ENCODE data around the gene NPPB. TPM values are rescaled to one million over a fixed set of nuclear protein-coding genes. Genes with fewer than 3 reads are reported as not detected.

Gene NPPB
- total and polyA plus RNA-seq, 4 experiments from 2014 or later: not detected

GRCh38 chr1:11891433-11892186, 32.9 kb upstream of the NPPB start:
- Mint-ChIP-seq H3K36me3 (no peaks in the 10 kb centered on the region), H3K27ac (no peak overlapping the region), H3K4me3 (no peak overlapping the region), H3K27me3 (peaks cover 12 to 17% of the 10 kb centered on the region in 2 donors), H3K9me3 (no peaks in the 10 kb centered on the region), H3K4me1 (no peaks in the 10 kb centered on the region)
- POLR2A ChIA-PET (ENCODE audit: partially characterized antibody): interaction anchor here (1.9 kb wide), 1 partner anchor 16 kb away, joined by 4 read pairs; no protein-coding TSS in a partner anchor
- Histone ChIP-seq H3K9me3 (ENCODE audit: control insufficient read depth in 1 of 2, low read length in 2 of 2) (no peaks in the 10 kb centered on the region), H3K4me3 (ENCODE audit: low read length in 2 of 2) (no peak overlapping the region), H3K4me1 (ENCODE audit: insufficient read depth, low read length) (peaks cover 5% of the 10 kb centered on the region), H3K27me3 (ENCODE audit: insufficient read depth, low read length) (peaks cover 7% of the 10 kb centered on the region), H3K27ac (ENCODE audit: low read depth, low read length) (no peak overlapping the region), H3K36me3 (ENCODE audit: insufficient read depth, low read length) (no peaks in the 10 kb centered on the region)
- no peak for DNase-seq
- intact Hi-C loops (cut with micrococcal nuclease): no loop called here
- CTCF ChIA-PET (ENCODE audit: partially characterized antibody): interaction anchor here (1.2 to 2.6 kb wide), 3 partner anchors 24 to 53 kb away, joined by 3 to 40 read pairs (median 5); no protein-coding TSS in a partner anchor

GRCh38 chr1:11888877-11889208, 30.1 kb upstream of the NPPB start:
- H3K4me3 ChIP-seq (ENCODE audit: low read length in 2 of 2): no peak overlapping the region
- H3K4me1 ChIP-seq (ENCODE audit: insufficient read depth, low read length): peaks cover 4% of the 10 kb centered on the region
- no peak overlapping the region for H3K27ac ChIP-seq (ENCODE audit: low read depth, low read length)
- Mint-ChIP-seq H3K9me3 (no peaks in the 10 kb centered on the region), H3K4me3 (no peak overlapping the region), H3K27ac (no peak overlapping the region), H3K4me1 (no peaks in the 10 kb centered on the region), H3K36me3 (no peaks in the 10 kb centered on the region), H3K27me3 (peaks cover 6 to 16% of the 10 kb centered on the region in 2 donors)
- H3K36me3 ChIP-seq (ENCODE audit: insufficient read depth, low read length): no peaks in the 10 kb centered on the region
- no peaks in the 10 kb centered on the region for H3K9me3 ChIP-seq (ENCODE audit: control insufficient read depth in 1 of 2, low read length in 2 of 2)
- no peaks in the 10 kb centered on the region for H3K27me3 ChIP-seq (ENCODE audit: insufficient read depth, low read length)
- intact Hi-C loops (cut with micrococcal nuclease): no loop called here
- CTCF ChIA-PET (ENCODE audit: partially characterized antibody): no interaction called here
- POLR2A ChIA-PET (ENCODE audit: partially characterized antibody): no interaction called here
- DNase-seq: no peak

GRCh38 chr1:11888206-11888876, 29.6 kb upstream of the NPPB start:
- H3K27ac Mint-ChIP-seq: no peak overlapping the region
- H3K9me3 ChIP-seq (ENCODE audit: control insufficient read depth in 1 of 2, low read length in 2 of 2): no peaks in the 10 kb centered on the region
- POLR2A ChIA-PET (ENCODE audit: partially characterized antibody): no interaction called here
- no peak overlapping the region for H3K27ac ChIP-seq (ENCODE audit: low read depth, low read length)
- H3K4me3 ChIP-seq (ENCODE audit: low read length in 2 of 2): no peak overlapping the region
- no peaks in the 10 kb centered on the region for H3K36me3 ChIP-seq (ENCODE audit: insufficient read depth, low read length)
- no peak overlapping the region for H3K4me3 Mint-ChIP-seq
- H3K27me3 ChIP-seq (ENCODE audit: insufficient read depth, low read length): no peaks in the 10 kb centered on the region
- DNase-seq: no peak
- peaks cover 6 to 12% of the 10 kb centered on the region in 2 donors for H3K27me3 Mint-ChIP-seq
- H3K4me1 ChIP-seq (ENCODE audit: insufficient read depth, low read length): no peaks in the 10 kb centered on the region
- intact Hi-C loops (cut with micrococcal nuclease): no loop called here
- H3K4me1 Mint-ChIP-seq: no peaks in the 10 kb centered on the region
- no peaks in the 10 kb centered on the region for H3K9me3 Mint-ChIP-seq
- CTCF ChIA-PET (ENCODE audit: partially characterized antibody): no interaction called here
- no peaks in the 10 kb centered on the region for H3K36me3 Mint-ChIP-seq

GRCh38 chr1:11887666-11888007, 28.9 kb upstream of the NPPB start:
- intact Hi-C loops (cut with micrococcal nuclease): no loop called here
- H3K4me3 Mint-ChIP-seq: no peak overlapping the region
- H3K36me3 Mint-ChIP-seq: no peaks in the 10 kb centered on the region
- Histone ChIP-seq H3K27me3 (ENCODE audit: insufficient read depth, low read length) (no peaks in the 10 kb centered on the region), H3K36me3 (ENCODE audit: insufficient read depth, low read length) (no peaks in the 10 kb centered on the region), H3K4me3 (ENCODE audit: low read length in 2 of 2) (no peak overlapping the region), H3K4me1 (ENCODE audit: insufficient read depth, low read length) (no peaks in the 10 kb centered on the region), H3K27ac (ENCODE audit: low read depth, low read length) (no peak overlapping the region), H3K9me3 (ENCODE audit: control insufficient read depth in 1 of 2, low read length in 2 of 2) (no peaks in the 10 kb centered on the region)
- CTCF ChIA-PET (ENCODE audit: partially characterized antibody): no interaction called here
- no peak overlapping the region for H3K27ac Mint-ChIP-seq
- H3K9me3 Mint-ChIP-seq: no peaks in the 10 kb centered on the region
- DNase-seq: no peak
- POLR2A ChIA-PET (ENCODE audit: partially characterized antibody): no interaction called here
- peaks cover 8 to 12% of the 10 kb centered on the region in 2 donors for H3K27me3 Mint-ChIP-seq
- no peaks in the 10 kb centered on the region for H3K4me1 Mint-ChIP-seq

GRCh38 chr1:11886986-11887665, 28.4 kb upstream of the NPPB start:
- no peaks in the 10 kb centered on the region for H3K36me3 Mint-ChIP-seq
- H3K4me3 Mint-ChIP-seq: no peak overlapping the region
- DNase-seq: no peak
- H3K9me3 Mint-ChIP-seq: no peaks in the 10 kb centered on the region
- Histone ChIP-seq H3K27ac (ENCODE audit: low read depth, low read length) (no peak overlapping the region), H3K27me3 (ENCODE audit: insufficient read depth, low read length) (no peaks in the 10 kb centered on the region), H3K4me3 (ENCODE audit: low read length in 2 of 2) (no peak overlapping the region), H3K36me3 (ENCODE audit: insufficient read depth, low read length) (no peaks in the 10 kb centered on the region), H3K9me3 (ENCODE audit: control insufficient read depth in 1 of 2, low read length in 2 of 2) (no peaks in the 10 kb centered on the region), H3K4me1 (ENCODE audit: insufficient read depth, low read length) (no peaks in the 10 kb centered on the region)
- intact Hi-C loops (cut with micrococcal nuclease): no loop called here
- H3K4me1 Mint-ChIP-seq: no peaks in the 10 kb centered on the region
- CTCF ChIA-PET (ENCODE audit: partially characterized antibody): interaction anchor here (0.5 kb wide), 1 partner anchor 18 kb away, joined by 3 read pairs; no protein-coding TSS in a partner anchor
- H3K27me3 Mint-ChIP-seq: peaks cover 10 to 12% of the 10 kb centered on the region in 2 donors
- POLR2A ChIA-PET (ENCODE audit: partially characterized antibody): no interaction called here
- H3K27ac Mint-ChIP-seq: no peak overlapping the region

GRCh38 chr1:11885916-11886315, 27.2 kb upstream of the NPPB start:
- no peaks in the 10 kb centered on the region for H3K9me3 Mint-ChIP-seq
- ChIA-PET CTCF (ENCODE audit: partially characterized antibody) (no interaction called here), POLR2A (ENCODE audit: partially characterized antibody) (no interaction called here)
- Histone ChIP-seq H3K9me3 (ENCODE audit: control insufficient read depth in 1 of 2, low read length in 2 of 2) (no peaks in the 10 kb centered on the region), H3K27me3 (ENCODE audit: insufficient read depth, low read length) (no peaks in the 10 kb centered on the region), H3K4me3 (ENCODE audit: low read length in 2 of 2) (no peak overlapping the region), H3K27ac (ENCODE audit: low read depth, low read length) (no peak overlapping the region), H3K4me1 (ENCODE audit: insufficient read depth, low read length) (no peaks in the 10 kb centered on the region), H3K36me3 (ENCODE audit: insufficient read depth, low read length) (no peaks in the 10 kb centered on the region)
- peaks cover 10 to 14% of the 10 kb centered on the region in 2 donors for H3K27me3 Mint-ChIP-seq
- intact Hi-C loops (cut with micrococcal nuclease): no loop called here
- DNase-seq: no peak
- no peaks in the 10 kb centered on the region for H3K4me1 Mint-ChIP-seq
- no peak overlapping the region for H3K4me3 Mint-ChIP-seq
- H3K36me3 Mint-ChIP-seq: no peaks in the 10 kb centered on the region
- H3K27ac Mint-ChIP-seq: no peak overlapping the region

- ChIA-PET POLR2A (ENCODE audit: partially characterized antibody) (no interaction called here), CTCF (ENCODE audit: partially characterized antibody) (no interaction called here)
- Mint-ChIP-seq H3K4me1 (no peaks in the 10 kb centered on the region), H3K27ac (no peak overlapping the region), H3K36me3 (no peaks in the 10 kb centered on the region), H3K4me3 (no peak overlapping the region), H3K9me3 (no peaks in the 10 kb centered on the region), H3K27me3 (peaks cover 10 to 20% of the 10 kb centered on the region in 2 donors)
- Histone ChIP-seq H3K27ac (ENCODE audit: low read depth, low read length) (no peak overlapping the region), H3K4me3 (ENCODE audit: low read length in 2 of 2) (no peak overlapping the region), H3K27me3 (ENCODE audit: insufficient read depth, low read length) (no peaks in the 10 kb centered on the region), H3K9me3 (ENCODE audit: control insufficient read depth in 1 of 2, low read length in 2 of 2) (no peaks in the 10 kb centered on the region), H3K4me1 (ENCODE audit: insufficient read depth, low read length) (no peaks in the 10 kb centered on the region), H3K36me3 (ENCODE audit: insufficient read depth, low read length) (no peaks in the 10 kb centered on the region)
- no peak for DNase-seq
- intact Hi-C loops (cut with micrococcal nuclease): no loop called here
Measured at GRCh38 chr1:11882814-11883538, 24.2 kb upstream of the NPPB start.
